SK-N-SH (cell line): ENCODE data around the gene PRSS56. TPM values are rescaled to one million over a fixed set of nuclear protein-coding genes. Genes with fewer than 3 reads are reported as not detected.

ENCODE experiments used
- CTCF ChIA-PET: fragments of 300-600, 350-600 bp; formaldehyde crosslinking; extraction: SDS; loops from one replicate; lab custom pipeline; 2021; lab: Yijun Ruan, JAX
- POLR2A ChIA-PET: fragments of 350-600 bp; sonication (Branson Sonifier 250); formaldehyde crosslinking; extraction: SDS; loops from one replicate; lab custom pipeline; 2020; ENCODE audit warnings: antibody characterized with exemption, inconsistent platforms; lab: Yijun Ruan, JAX
- DNase-seq: peaks from one replicate; pipeline ENCODE4 v3.0.0; 2012
- H2AFZ ChIP-seq: fragments of 200-600 bp; sonication (generic); 2 replicates; pipeline ENCODE4 v1.8.1; 2016; ENCODE audit warnings: antibody characterized with exemption, mild to moderate bottlenecking, low read depth
- H3F3A ChIP-seq: fragments of 200-600 bp; sonication (generic); replicated peaks from 2 replicates; pipeline ENCODE3; 2016; ENCODE audit warnings: antibody characterized with exemption, mild to moderate bottlenecking; ENCODE audit not compliant: insufficient read depth
- H3K27ac ChIP-seq, 2 experiments: fragments of 200-500 bp in 1 of 2; fragments of 200-600 bp in 1 of 2; sonication (Bioruptor generic) in 1 of 2; sonication (generic), shearing (Covaris generic) in 1 of 2; 2 replicates each; pipeline versions ENCODE4 v1.5.1 to v1.6.1; 2014 to 2016; ENCODE audit warnings: low read depth in 2 of 2, inconsistent platforms in 1 of 2, low read length in 1 of 2, mild to moderate bottlenecking in 1 of 2, mixed read lengths in 1 of 2
- H3K27me3 ChIP-seq: fragments of 200-600 bp; sonication (generic), shearing (Covaris generic); 2 replicates; pipeline ENCODE4 v1.6.1; 2016; ENCODE audit warnings: mixed run types; ENCODE audit not compliant: insufficient read depth
- H3K36me3 ChIP-seq, 2 experiments: fragments of 200-500 bp in 1 of 2; fragments of 200-600 bp in 1 of 2; sonication (Bioruptor generic) in 1 of 2; sonication (generic) in 1 of 2; replicated peaks in 1 of 2; 2 replicates each; pipeline versions ENCODE3 to v1.5.1; 2014 to 2016; ENCODE audit warnings: low read length in 1 of 2, mild to moderate bottlenecking in 1 of 2; ENCODE audit not compliant: insufficient read depth in 2 of 2, control insufficient read depth in 1 of 2
- H3K4me1 ChIP-seq, 2 experiments: fragments of 200-500 bp in 1 of 2; fragments of 200-600 bp in 1 of 2; sonication (Bioruptor generic) in 1 of 2; sonication (generic), shearing (Covaris generic) in 1 of 2; 2 replicates each; pipeline versions ENCODE4 v1.5.1 to v1.6.1; 2014 to 2016; ENCODE audit warnings: low read depth in 1 of 2, low read length in 1 of 2, mixed run types in 1 of 2; ENCODE audit not compliant: insufficient read depth in 2 of 2, control insufficient read depth in 1 of 2
- H3K4me2 ChIP-seq: fragments of 200-600 bp; sonication (generic), shearing (Covaris generic); 2 replicates; pipeline ENCODE4 v1.6.1; 2017; ENCODE audit warnings: mixed run types
- H3K4me3 ChIP-seq, 2 experiments: fragments of 200-500 bp in 1 of 2; fragments of 200-600 bp in 1 of 2; sonication (Bioruptor generic) in 1 of 2; sonication (generic), shearing (Covaris generic) in 1 of 2; 2 replicates each; pipeline versions ENCODE4 v1.5.1 to v1.8.1; 2014 to 2016; ENCODE audit warnings: low read depth in 2 of 2, inconsistent platforms in 1 of 2, low read length in 1 of 2, mild to moderate bottlenecking in 1 of 2, mixed read lengths in 1 of 2, moderate library complexity in 1 of 2
- H3K79me2 ChIP-seq: fragments of 200-600 bp; sonication (generic); 2 replicates; pipeline ENCODE4 v1.8.1; 2017; ENCODE audit warnings: mild to moderate bottlenecking; ENCODE audit not compliant: insufficient read depth
- H3K9ac ChIP-seq: fragments of 200-600 bp; sonication (generic); 2 replicates; pipeline ENCODE4 v1.6.1; 2017; ENCODE audit warnings: mixed run types
- H3K9me2 ChIP-seq: fragments of 200-600 bp; sonication (generic); 2 replicates; pipeline ENCODE4 v1.6.1; 2017; ENCODE audit warnings: mixed run types
- H3K9me3 ChIP-seq: fragments of 200-600 bp; sonication (generic); 2 replicates; pipeline ENCODE4 v1.6.1; 2017; ENCODE audit warnings: mixed run types, mild to moderate bottlenecking, moderate library complexity
- H4K20me1 ChIP-seq: fragments of 200-600 bp; sonication (generic); 2 replicates; pipeline ENCODE4 v1.6.1; 2017; ENCODE audit warnings: mild to moderate bottlenecking, mixed run types; ENCODE audit not compliant: insufficient read depth
- CTCF ChIP-seq: fragments of 200-600 bp; sonication (generic); IDR thresholded peaks from 2 replicates; pipeline ENCODE4 v1.6.1; 2017; ENCODE audit warnings: antibody characterized with exemption, mild to moderate bottlenecking, moderate library complexity
- ELF1 ChIP-seq: IDR thresholded peaks from 2 replicates; pipeline ENCODE4 v1.4.0; 2012
- EP300 ChIP-seq, 2 experiments: IDR thresholded peaks; 2 replicates each; pipeline versions ENCODE4 v1.4.0 to v1.6.1; 2012; ENCODE audit warnings: borderline replicate concordance in 1 of 2, low read depth in 1 of 2, low read length in 1 of 2
- FOXJ3 ChIP-seq: sonication (generic); formaldehyde crosslinking; IDR thresholded peaks from 2 replicates; pipeline ENCODE4 v1.5.1; 2020; ENCODE audit warnings: mild to moderate bottlenecking, missing genetic modification reagents
- GABPA ChIP-seq: IDR thresholded peaks from 2 replicates; pipeline ENCODE4 v1.4.0; 2012; ENCODE audit warnings: low read depth, mild to moderate bottlenecking
- IRF3 ChIP-seq: fragments of 150-350 bp; IDR thresholded peaks from 2 replicates; pipeline ENCODE4 v1.6.1; 2016; ENCODE audit warnings: mild to moderate bottlenecking, low read depth, low read length
- JUND ChIP-seq: IDR thresholded peaks from 2 replicates; pipeline ENCODE4 v1.4.0; 2012
- MAX ChIP-seq: IDR thresholded peaks from 2 replicates; pipeline ENCODE4 v1.4.0; 2012; ENCODE audit warnings: low read depth
- MEF2A ChIP-seq: IDR thresholded peaks from 2 replicates; pipeline ENCODE4 v1.4.0; 2012; ENCODE audit warnings: low read depth, borderline replicate concordance
- NFIC ChIP-seq: IDR thresholded peaks from 2 replicates; pipeline ENCODE4 v1.4.0; 2012; ENCODE audit warnings: borderline replicate concordance
- PBX3 ChIP-seq: IDR thresholded peaks from 2 replicates; pipeline ENCODE4; 2012
- POLR2AphosphoS5 ChIP-seq: IDR thresholded peaks from 2 replicates; pipeline ENCODE4 v1.6.1; 2012; ENCODE audit warnings: low read depth, low read length
- RCOR1 ChIP-seq: fragments of 150-350 bp; IDR thresholded peaks from 2 replicates; pipeline ENCODE4 v1.6.1; 2017; ENCODE audit warnings: antibody characterized with exemption, low read length
- RXRA ChIP-seq: IDR thresholded peaks from 2 replicates; pipeline ENCODE4 v1.4.0; 2012; ENCODE audit warnings: low read depth, mild to moderate bottlenecking, borderline replicate concordance
- SIN3A ChIP-seq: IDR thresholded peaks from 2 replicates; pipeline ENCODE4 v1.6.1; 2012; ENCODE audit warnings: low read depth, mild to moderate bottlenecking, low read length, moderate library complexity, borderline replicate concordance
- SMC3 ChIP-seq: IDR thresholded peaks from 2 replicates; pipeline ENCODE4 v1.6.1; 2012; ENCODE audit warnings: low read depth, low read length, improper control_type of control experiment
- USF1 ChIP-seq: IDR thresholded peaks from 2 replicates; pipeline ENCODE4 v1.4.0; 2012; ENCODE audit warnings: low read depth, borderline replicate concordance
- USF2 ChIP-seq: fragments of 150-350 bp; IDR thresholded peaks from 2 replicates; pipeline ENCODE4 v1.6.1; 2017; ENCODE audit warnings: antibody characterized with exemption, low read length, low read depth, borderline replicate concordance
- YY1 ChIP-seq: IDR thresholded peaks from 2 replicates; pipeline ENCODE4 v1.4.0; 2012; ENCODE audit warnings: low read depth, mild to moderate bottlenecking
- ZBTB33 ChIP-seq: IDR thresholded peaks from 2 replicates; pipeline ENCODE4 v1.4.0; 2012; ENCODE audit warnings: low read depth, borderline replicate concordance
- WGBS: methylation state at CpG from one replicate; pipeline ENCODE4 v1.1.6; 2017; ENCODE audit warnings: low lambda C conversion rate; 5-methylcytosine and 5-hydroxymethylcytosine counted together
- polyA plus RNA-seq, 3 experiments: library from polyadenylated mRNA; depleted of rRNA; stranded (reverse); fragments of >200 nt; gene quantifications; 2 replicates each; pipeline ENCODE4 v1.2.3, GENCODE V29; 2012

PRSS56 gene
- polyA plus RNA-seq, 1 of the 3 experiments (the other 2 are of a cell fraction): not detected

- no peak for TF ChIP-seq SIN3A
- no peak for TF ChIP-seq JUND
- no peak for TF ChIP-seq NFIC
- no peak for TF ChIP-seq SMC3
- TF ChIP-seq FOXJ3 (CRISPR knock-in tag): no peak
- TF ChIP-seq ZBTB33: no peak
- no peak for TF ChIP-seq RXRA
- TF ChIP-seq RCOR1: no peak
- no peak for TF ChIP-seq ELF1
- no peak for TF ChIP-seq USF1
- TF ChIP-seq YY1: no peak
- no peak for TF ChIP-seq IRF3
- no peak for TF ChIP-seq USF2
- no peak for TF ChIP-seq MEF2A
- TF ChIP-seq PBX3: no peak
- no peak for TF ChIP-seq CTCF
- no peak for TF ChIP-seq POLR2AphosphoS5
- no peak for TF ChIP-seq EP300 (IDR thresholded peaks at IDR 0.05; ENCODE audit: borderline replicate concordance in 1 of 2, low read depth in 1 of 2, low read length in 1 of 2)
- no peak for TF ChIP-seq MAX
- TF ChIP-seq GABPA: no peak
Observed at GRCh38 chr2:232525199-232525598, 5.0 kb downstream of the PRSS56 start.

More at GRCh38 chr2:232525199-232525598, 5.0 kb downstream of the PRSS56 start:
- Histone ChIP-seq H3K4me2 (no peak overlapping the region), H4K20me1 (no peaks in the 10 kb centered on the region), H3K36me3 (no peaks in the 10 kb centered on the region), H3K9me2 (no peaks in the 10 kb centered on the region), H3K4me3 (no peak overlapping the region), H2AFZ (no peak overlapping the region), H3K79me2 (no peaks in the 10 kb centered on the region), H3K9me3 (no peaks in the 10 kb centered on the region), H3K27me3 (peaks cover 29% of the 10 kb centered on the region), H3K27ac (no peak overlapping the region), H3F3A (no peaks in the 10 kb centered on the region), H3K4me1 (peaks cover 0 to 23% of the 10 kb centered on the region in 2 experiments; a peak in 1 of 4 replicates), H3K9ac (no peak overlapping the region)
- no CpG with 5 or more reads among the region's 14 CpGs for WGBS
- POLR2A ChIA-PET: no interaction called here
- DNase-seq: no peak
- CTCF ChIA-PET: interaction anchor here (1.8 to 9.7 kb wide), 3 partner anchors 10 to 198 kb away, joined by 5 to 196 read pairs (median 12); no protein-coding TSS in a partner anchor
